Activated CD8-positive, alpha-beta memory T cell treated with anti-CD3 and anti-CD28 coated beads for 1 hour (primary cell): Measurements from ENCODE around the gene CDC6.

Experiments used
- DNase-seq, 2 donors: peaks; one replicate each; pipeline ENCODE4 v3.0.0-alpha.2; 2020; ENCODE audit warnings: low read depth in 1 of 2; ENCODE audit errors: extremely low read depth in 1 of 2

CDC6 gene

GRCh38 chr17:40350689-40351358, 63.1 kb downstream of the CDC6 start:
- no peak for DNase-seq

GRCh38 chr17:40351359-40352236, 63.9 kb downstream of the CDC6 start:
- no peak for DNase-seq

GRCh38 chr17:40352237-40352778, 64.6 kb downstream of the CDC6 start:
- no peak for DNase-seq

GRCh38 chr17:40352779-40353394, 65.2 kb downstream of the CDC6 start:
- no peak for DNase-seq
